Stomach (tissue), 9 donors: ENCODE measurements around the gene TAPT1. TPM values are rescaled to one million over a fixed set of nuclear protein-coding genes. Genes with fewer than 3 reads are reported as not detected.

ENCODE experiments used
- DNase-seq, 2 donors: peaks; one replicate each; pipeline versions ENCODE4 v3.0.0 to v3.0.0-alpha.2; 2013 to 2019
- H3K27ac ChIP-seq, 5 donors: fragments of 200-600 bp in 4 of 5; sonication (generic) in 4 of 5; one replicate each; pipeline ENCODE4 v1.5.1; 2013 to 2019; ENCODE audit warnings: mild to moderate bottlenecking in 1 of 5, moderate library complexity in 1 of 5
- H3K27me3 ChIP-seq, 3 donors: fragments of 200-600 bp; sonication (generic); one replicate each; pipeline ENCODE4 v1.5.1; 2017 to 2019; ENCODE audit warnings: mixed run types in 1 of 3
- H3K36me3 ChIP-seq, 4 donors: fragments of 200-600 bp; sonication (generic); 1 replicate in 3 of 4; 2 replicates in 1 of 4; pipeline ENCODE4 v1.5.1; 2016 to 2019
- H3K4me1 ChIP-seq, 4 donors: fragments of 200-600 bp; sonication (generic); one replicate each; pipeline ENCODE4 v1.5.1; 2016 to 2019
- H3K4me3 ChIP-seq, 4 donors: fragments of 200-600 bp; sonication (generic) in 3 of 4; one replicate each; pipeline ENCODE4 v1.5.1; 2016 to 2019; ENCODE audit warnings: mild to moderate bottlenecking in 1 of 4
- H3K9me3 ChIP-seq, 4 donors: fragments of 200-600 bp; sonication (generic); one replicate each; pipeline ENCODE4 v1.5.1; 2016 to 2019
- EP300 ChIP-seq: sonication (generic); formaldehyde crosslinking; IDR thresholded peaks from one replicate; pipeline ENCODE4 v1.6.1; 2017; ENCODE audit warnings: antibody characterized with exemption
- POLR2A ChIP-seq, 4 donors: fragments of 450-650 bp; IDR thresholded peaks; one replicate each; pipeline ENCODE4 v1.6.1; 2016; ENCODE audit warnings: antibody characterized with exemption in 4 of 4, control low read depth in 2 of 4, mild to moderate bottlenecking in 1 of 4, moderate library complexity in 1 of 4
- POLR2AphosphoS5 ChIP-seq, 3 donors: sonication (generic); formaldehyde crosslinking; IDR thresholded peaks; one replicate each; pipeline ENCODE4 v1.6.1; 2016; ENCODE audit warnings: antibody characterized with exemption in 3 of 3
- WGBS, 5 donors: extraction: QIAGEN DNeasy Blood & Tissue Kit in 3 of 5; methylation state at CpG; one replicate each; pipeline versions ENCODE4 v1.1.5 to v1.1.7; 2013 to 2018; 5-methylcytosine and 5-hydroxymethylcytosine counted together
- intact Hi-C: fragments of 100-400 bp; cut with DNase I; formaldehyde crosslinking; loops from one replicate; pipeline ENCODE4 v1.15.1; 2023; ENCODE audit warnings: low total_unique reads
- polyA plus RNA-seq, 3 donors: library from polyadenylated mRNA; stranded (reverse); fragments of 200-250 nt; gene quantifications; one replicate each; pipeline ENCODE4 v1.2.3, GENCODE V29; 2013
- total RNA-seq, 5 donors: library from RNA; depleted of rRNA; stranded (reverse); fragments of >200 nt; gene quantifications; one replicate each; pipeline versions ENCODE4 v1.1.0 to v1.2.3, GENCODE V29; 2014 to 2016
- TF ChIP-seq, protein P1 (sequence below), 7 experiments: fragments of 450-650 bp in 4 of 7; fragments of 200-600 bp in 3 of 7; sonication (generic) in 3 of 7; IDR thresholded peaks; one replicate each; pipeline ENCODE4 v1.5.1; 2016 to 2019; ENCODE audit warnings: antibody characterized with exemption in 7 of 7, control low read depth in 2 of 7, mild to moderate bottlenecking in 1 of 7
- donor health status: healthy with polysubstance abuse.
- donor health status: Bipolar disorder and iron deficiency.
- donor health status: healthy.

The TAPT1 gene
- total and polyA plus RNA-seq, 8 donors, result 5.9 to 97.8 (median 13.7) TPM

DNA sequence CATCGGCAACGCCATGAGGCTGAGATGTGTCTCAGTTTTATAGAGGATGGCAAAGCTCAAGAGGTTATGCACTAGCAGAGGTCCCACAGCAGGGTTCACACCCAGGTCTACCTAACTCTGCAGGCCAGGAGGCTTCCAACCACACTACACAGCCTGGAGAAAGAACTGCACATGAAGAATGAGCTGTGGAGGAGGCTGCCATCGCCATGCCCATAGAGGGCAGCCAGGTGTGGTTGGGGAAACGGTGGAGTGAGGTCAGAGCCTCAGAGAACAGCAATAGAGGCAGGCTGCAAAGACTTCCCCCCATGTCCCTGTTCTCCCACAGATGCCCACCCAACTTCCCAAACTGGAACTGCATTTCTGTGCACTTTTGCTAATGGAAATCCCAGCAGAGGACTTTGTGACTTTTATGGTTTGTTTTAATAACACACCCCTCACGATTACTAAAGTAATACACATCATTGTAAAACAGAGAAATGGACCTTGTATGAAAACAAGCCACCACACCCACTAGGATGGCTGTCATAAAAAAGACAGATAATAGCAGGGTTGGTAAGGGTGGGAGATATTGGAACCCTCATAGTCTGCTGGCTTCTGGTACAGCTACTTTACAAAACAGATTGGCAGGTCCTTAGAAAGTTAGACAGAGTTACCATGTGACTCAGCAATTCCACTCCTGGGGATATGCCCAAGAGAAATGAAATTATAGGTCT lies 83.5 kb downstream of the TAPT1 start:
- 81 to 94% (median 85%) methylated on average over 5 of the region's 5 CpGs for WGBS, 5 donors
- H3K4me3 ChIP-seq, result no peak overlapping the region
- no peak for TF ChIP-seq POLR2A (IDR thresholded peaks at IDR 0.05)
- TF ChIP-seq EP300, result no peak
- TF ChIP-seq, protein P1, sequence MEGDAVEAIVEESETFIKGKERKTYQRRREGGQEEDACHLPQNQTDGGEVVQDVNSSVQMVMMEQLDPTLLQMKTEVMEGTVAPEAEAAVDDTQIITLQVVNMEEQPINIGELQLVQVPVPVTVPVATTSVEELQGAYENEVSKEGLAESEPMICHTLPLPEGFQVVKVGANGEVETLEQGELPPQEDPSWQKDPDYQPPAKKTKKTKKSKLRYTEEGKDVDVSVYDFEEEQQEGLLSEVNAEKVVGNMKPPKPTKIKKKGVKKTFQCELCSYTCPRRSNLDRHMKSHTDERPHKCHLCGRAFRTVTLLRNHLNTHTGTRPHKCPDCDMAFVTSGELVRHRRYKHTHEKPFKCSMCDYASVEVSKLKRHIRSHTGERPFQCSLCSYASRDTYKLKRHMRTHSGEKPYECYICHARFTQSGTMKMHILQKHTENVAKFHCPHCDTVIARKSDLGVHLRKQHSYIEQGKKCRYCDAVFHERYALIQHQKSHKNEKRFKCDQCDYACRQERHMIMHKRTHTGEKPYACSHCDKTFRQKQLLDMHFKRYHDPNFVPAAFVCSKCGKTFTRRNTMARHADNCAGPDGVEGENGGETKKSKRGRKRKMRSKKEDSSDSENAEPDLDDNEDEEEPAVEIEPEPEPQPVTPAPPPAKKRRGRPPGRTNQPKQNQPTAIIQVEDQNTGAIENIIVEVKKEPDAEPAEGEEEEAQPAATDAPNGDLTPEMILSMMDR (IDR thresholded peaks at IDR 0.05), result no peak
- no peak for TF ChIP-seq POLR2AphosphoS5 (IDR thresholded peaks at IDR 0.05)
- peaks cover 0 to 27% (median 17%) of the 10 kb centered on the region in 4 donors for H3K9me3 ChIP-seq
- H3K4me1 ChIP-seq, result peaks cover 8 to 32% (median 16%) of the 10 kb centered on the region in 4 donors
- no peaks in the 10 kb centered on the region for H3K36me3 ChIP-seq
- intact Hi-C loops, result no loop called here
- H3K27me3 ChIP-seq, result no peaks in the 10 kb centered on the region
- no peak for DNase-seq
- H3K27ac ChIP-seq, result no peak overlapping the region

DNA sequence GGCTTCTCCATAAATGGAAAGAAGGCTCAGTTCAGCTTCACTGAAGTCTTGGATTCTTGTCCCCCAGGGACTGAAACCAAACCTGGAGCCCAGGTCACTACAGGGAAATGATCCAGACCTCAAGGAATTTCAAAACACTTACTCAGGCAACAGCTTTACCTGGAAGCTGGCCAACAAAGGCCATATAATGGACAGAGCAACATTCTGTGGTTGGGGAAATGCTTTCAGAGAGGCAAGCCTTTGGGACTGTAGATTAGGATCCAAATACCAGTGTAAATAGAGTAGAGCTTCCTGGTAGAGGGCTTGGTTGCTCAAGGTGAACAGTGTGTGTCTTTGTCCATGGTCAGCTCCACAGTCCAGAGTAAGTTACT lies 85.4 kb downstream of the TAPT1 start:
- H3K9me3 ChIP-seq, result peaks cover 0 to 25% (median 14%) of the 10 kb centered on the region in 4 donors
- no peak overlapping the region for H3K4me3 ChIP-seq
- H3K36me3 ChIP-seq, result no peaks in the 10 kb centered on the region
- no peak for TF ChIP-seq POLR2A (IDR thresholded peaks at IDR 0.05)
- TF ChIP-seq POLR2AphosphoS5 (IDR thresholded peaks at IDR 0.05), result peak in 2 of 3 donors; percentile 83 to 92
- TF ChIP-seq, protein P1 (IDR thresholded peaks at IDR 0.05), result no peak
- no peak for TF ChIP-seq EP300
- DNase-seq, result peak; percentile 79 to 87
- H3K27ac ChIP-seq, result peak overlapping the region in 4 of 5 donors; percentile 41 to 78 (median 60)
- H3K27me3 ChIP-seq, result no peaks in the 10 kb centered on the region
- H3K4me1 ChIP-seq, result peaks cover 8 to 32% (median 16%) of the 10 kb centered on the region in 4 donors
- intact Hi-C loops, result no loop called here

DNA sequence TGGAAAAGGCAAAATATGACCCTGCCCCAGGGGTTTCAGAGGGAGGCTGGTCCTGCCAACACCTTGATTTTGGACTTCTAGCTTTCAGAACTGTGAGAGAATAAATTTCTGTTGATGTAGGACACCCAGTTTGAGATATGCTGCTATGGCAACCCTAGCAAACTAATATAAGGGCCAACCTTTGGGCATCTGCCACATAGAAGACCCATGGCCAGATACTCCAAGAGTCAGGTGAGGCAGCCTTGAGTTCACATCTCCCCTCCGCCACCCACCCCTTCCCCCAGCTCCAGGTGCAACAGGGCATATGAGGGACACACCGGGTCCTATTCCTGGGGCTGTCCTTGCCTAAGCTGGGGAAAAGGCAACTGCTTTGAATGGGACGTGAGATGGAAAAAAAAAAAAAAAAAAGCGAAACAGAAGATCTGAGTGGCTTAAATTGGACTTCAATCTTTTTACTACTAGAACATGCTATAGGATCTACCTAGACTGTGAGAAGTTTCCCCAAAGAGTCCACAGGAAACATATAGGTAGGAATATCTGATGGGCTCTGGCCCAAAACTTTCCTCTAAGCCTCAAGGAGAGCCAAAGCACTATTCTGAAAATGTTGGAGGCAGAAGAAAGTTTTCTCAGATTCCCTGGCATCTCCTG lies 85.9 kb downstream of the TAPT1 start:
- WGBS, 5 donors, result 68 to 84% (median 70%) methylated on average over 4 of the region's 4 CpGs
- Histone ChIP-seq H3K27me3 (no peaks in the 10 kb centered on the region), H3K36me3 (no peaks in the 10 kb centered on the region), H3K4me3 (no peak overlapping the region), H3K9me3 (peaks cover 0 to 22% (median 14%) of the 10 kb centered on the region in 4 donors), H3K4me1 (peaks cover 8 to 32% (median 16%) of the 10 kb centered on the region in 4 donors), H3K27ac (peak overlapping the region in 4 of 5 donors; percentile 41 to 78 (median 64))
- TF ChIP-seq EP300, result no peak
- TF ChIP-seq, protein P1 (IDR thresholded peaks at IDR 0.05), result no peak
- no peak for TF ChIP-seq POLR2AphosphoS5 (IDR thresholded peaks at IDR 0.05)
- no peak for TF ChIP-seq POLR2A (IDR thresholded peaks at IDR 0.05)
- intact Hi-C loops, result no loop called here
- no peak for DNase-seq

- intact Hi-C loops, result no loop called here
- Histone ChIP-seq H3K27me3 (no peaks in the 10 kb centered on the region), H3K27ac (peak overlapping the region in 1 of 5 donors; percentile 73), H3K4me1 (peaks cover 8 to 32% (median 16%) of the 10 kb centered on the region in 4 donors), H3K9me3 (peaks cover 0 to 12% (median 5%) of the 10 kb centered on the region in 4 donors), H3K4me3 (no peak overlapping the region), H3K36me3 (no peaks in the 10 kb centered on the region)
- WGBS, 5 donors, result 73 to 91% (median 86%) methylated on average over 8 of the region's 8 CpGs
- TF ChIP-seq, protein P1 (IDR thresholded peaks at IDR 0.05), result no peak
- TF ChIP-seq EP300 (no peak), POLR2A (IDR thresholded peaks at IDR 0.05) (no peak), POLR2AphosphoS5 (IDR thresholded peaks at IDR 0.05) (no peak)
- DNase-seq, result no peak
Measured at GRCh38 chr4:16139066-16139945, 87.0 kb downstream of the TAPT1 start.
